Fibroblast of skin of abdomen (primary cell): ENCODE results near the gene VIT.

Experiments used
- DNase-seq: peaks from one replicate; pipeline ENCODE4 v3.0.0-alpha.2; 2013

VIT gene

GRCh38 chr2:36770542-36771287, 74.2 kb downstream of the VIT start:
- DNase-seq, result peak; percentile 36

GRCh38 chr2:36771671-36772070, 75.2 kb downstream of the VIT start:
- no peak for DNase-seq

GRCh38 chr2:36773947-36774346, 77.4 kb downstream of the VIT start:
- DNase-seq, result no peak

GRCh38 chr2:36775261-36775660, 78.8 kb downstream of the VIT start:
- DNase-seq, result no peak

- DNase-seq, result no peak
These were observed 79.3 kb downstream of the VIT start for GRCh38 chr2:36775806-36776205.

GRCh38 chr2:36777272-36777671, 80.8 kb downstream of the VIT start:
- no peak for DNase-seq

- DNase-seq, result no peak
These were observed 81.3 kb downstream of the VIT start for GRCh38 chr2:36777788-36778187.

- DNase-seq, result no peak
These were observed 83.0 kb downstream of the VIT start for GRCh38 chr2:36779462-36779861.

- DNase-seq, result peak; percentile 60
These were observed 83.8 kb downstream of the VIT start for GRCh38 chr2:36780231-36780839.

- no peak for DNase-seq
These were observed 85.6 kb downstream of the VIT start for GRCh38 chr2:36781907-36782720.

GRCh38 chr2:36783246-36783645, 86.7 kb downstream of the VIT start:
- DNase-seq, result no peak

- peak; percentile 60 for DNase-seq
These were observed 88.8 kb downstream of the VIT start for GRCh38 chr2:36785179-36785795.

GRCh38 chr2:36789181-36789804, 92.8 kb downstream of the VIT start:
- DNase-seq, result no peak

GRCh38 chr2:36792951-36793350, 96.4 kb downstream of the VIT start:
- no peak for DNase-seq

GRCh38 chr2:36797324-36798070, 101.0 kb downstream of the VIT start:
- peak; percentile 15 for DNase-seq

- no peak for DNase-seq
These were observed 102.2 kb downstream of the VIT start for GRCh38 chr2:36798724-36799123.

- no peak for DNase-seq
These were observed 103.9 kb downstream of the VIT start for GRCh38 chr2:36800381-36800780.

GRCh38 chr2:36801088-36801487, 104.6 kb downstream of the VIT start:
- no peak for DNase-seq

- no peak for DNase-seq
These were observed 106.4 kb downstream of the VIT start for GRCh38 chr2:36802952-36803351.

- DNase-seq, result no peak
These were observed 109.2 kb downstream of the VIT start for GRCh38 chr2:36805635-36806224.

- no peak for DNase-seq
These were observed 110.8 kb downstream of the VIT start for GRCh38 chr2:36807223-36807886.
